HCT116 (cell line): ENCODE measurements around the gene ICAM2. TPM values are rescaled to one million over a fixed set of nuclear protein-coding genes. Genes with fewer than 3 reads are reported as not detected.

Source experiments
- ATAC-seq: fragments of 200-7000 bp; cut with Tn5 transposase; 2 replicates; pipeline ENCODE4 v1.9.1; 2020; ENCODE audit warnings: mild to moderate bottlenecking, moderate library complexity
- BruUV-seq: library from RNA; stranded (reverse); fragments of 400-500 nt; replicated peaks from 2 replicates; lab custom pipeline; 2021; lab: Mats Ljungman, UMichigan
- CTCF ChIA-PET: fragments of 300-600 bp; sonication (Branson Sonifier 250); formaldehyde crosslinking; loops from one replicate; lab custom pipeline; 2021; ENCODE audit warnings: antibody characterized with exemption; lab: Charles Lee
- POLR2A ChIA-PET: fragments of 300-600, 350-600 bp; sonication (Branson Sonifier 250); formaldehyde crosslinking; loops from one replicate; lab custom pipeline; 2021; ENCODE audit warnings: antibody characterized with exemption; lab: Charles Lee
- RAD21 ChIA-PET, 2 experiments: fragments of 300-600 bp; sonication (Branson Sonifier 250); formaldehyde crosslinking; loops; one replicate each; lab custom pipeline; 2023; ENCODE audit warnings: low total read pairs in 2 of 2; ENCODE audit not compliant: uncharacterized antibody in 2 of 2, unreplicated experiment in 2 of 2, low non-redundant PET in 1 of 2; lab: Charles Lee
- DNase-seq: peaks from one replicate; pipeline ENCODE4 v3.0.0-alpha.2; 2010; ENCODE audit warnings: low read depth, low spot score
- H2AFZ ChIP-seq: fragments of 200-600 bp; shearing (Covaris generic), sonication (generic); 2 replicates; pipeline ENCODE4 v1.6.1; 2017; ENCODE audit warnings: low read depth, mixed run types, mixed read lengths, antibody characterized with exemption, low read length; ENCODE audit not compliant: poor library complexity, severe bottlenecking
- H3K27ac ChIP-seq: 2 replicates; pipeline ENCODE4 v1.5.1; 2012; ENCODE audit warnings: low read depth, low read length
- H3K27me3 ChIP-seq: fragments of 200-600 bp; sonication (generic); 2 replicates; pipeline ENCODE4 v1.6.1; 2016; ENCODE audit warnings: mixed run types, low read length, mixed read lengths; ENCODE audit not compliant: insufficient read depth
- H3K36me3 ChIP-seq, 2 experiments: fragments of 200-500 bp in 1 of 2; fragments of 200-600 bp in 1 of 2; sonication (Bioruptor generic) in 1 of 2; sonication (generic) in 1 of 2; 2 replicates each; pipeline versions ENCODE4 v1.5.1 to v1.6.1; 2014 to 2016; ENCODE audit warnings: low read length in 2 of 2, inconsistent platforms in 1 of 2, mixed read lengths in 1 of 2, mixed run types in 1 of 2; ENCODE audit not compliant: insufficient read depth in 2 of 2, control insufficient read depth in 1 of 2
- H3K4me1 ChIP-seq, 2 experiments: fragments of 200-600 bp in 1 of 2; sonication (generic) in 1 of 2; 2 replicates each; pipeline versions ENCODE4 v1.5.1 to v1.6.1; 2012 to 2017; ENCODE audit warnings: low read length in 2 of 2, inconsistent platforms in 1 of 2, mild to moderate bottlenecking in 1 of 2, mixed read lengths in 1 of 2, mixed run types in 1 of 2, moderate library complexity in 1 of 2; ENCODE audit not compliant: insufficient read depth in 2 of 2, control insufficient read depth in 1 of 2
- H3K4me2 ChIP-seq: fragments of 200-600 bp; sonication (generic); 2 replicates; pipeline ENCODE4 v1.6.1; 2017; ENCODE audit warnings: mixed run types, low read length, mixed read lengths
- H3K4me3 ChIP-seq, 2 experiments: fragments of 200-600 bp in 1 of 2; sonication (generic) in 1 of 2; replicated peaks in 1 of 2; 2 replicates each; pipeline ENCODE4 v1.5.1; 2011 to 2016; ENCODE audit warnings: low read length in 2 of 2, control low read depth in 1 of 2, low read depth in 1 of 2, mild to moderate bottlenecking in 1 of 2, mixed read lengths in 1 of 2, mixed run types in 1 of 2
- H3K79me2 ChIP-seq: fragments of 200-600 bp; sonication (generic); 2 replicates; pipeline ENCODE4 v1.6.1; 2017; ENCODE audit warnings: mild to moderate bottlenecking, mixed run types, low read length, moderate library complexity, mixed read lengths; ENCODE audit not compliant: insufficient read depth
- H3K9ac ChIP-seq: fragments of 200-600 bp; sonication (generic); 2 replicates; pipeline ENCODE4 v1.6.1; 2016; ENCODE audit warnings: low read length, mixed read lengths
- H3K9me2 ChIP-seq: fragments of 200-600 bp; sonication (generic), shearing (Covaris generic); 2 replicates; pipeline ENCODE4 v1.6.1; 2017; ENCODE audit warnings: mixed run types, mild to moderate bottlenecking, moderate library complexity; ENCODE audit not compliant: insufficient read depth
- H3K9me3 ChIP-seq, 2 experiments: fragments of 200-500 bp in 1 of 2; fragments of 200-600 bp in 1 of 2; sonication (Bioruptor generic) in 1 of 2; sonication (generic) in 1 of 2; 2 replicates each; pipeline ENCODE4 v1.6.1; 2014 to 2017; ENCODE audit warnings: low read length in 2 of 2, mixed read lengths in 2 of 2, inconsistent platforms in 1 of 2, low read depth in 1 of 2, mild to moderate bottlenecking in 1 of 2, mixed run types in 1 of 2, moderate library complexity in 1 of 2; ENCODE audit not compliant: control insufficient read depth in 1 of 2, insufficient read depth in 1 of 2
- H4K20me1 ChIP-seq: fragments of 200-600 bp; sonication (generic), shearing (Covaris generic); 2 replicates; pipeline ENCODE4 v1.6.1; 2017; ENCODE audit warnings: mixed run types, mild to moderate bottlenecking, moderate library complexity; ENCODE audit not compliant: insufficient read depth
- ATF3 ChIP-seq: IDR thresholded peaks from 2 replicates; pipeline ENCODE4 v1.6.1; 2012
- CBX3 ChIP-seq: IDR thresholded peaks from 2 replicates; pipeline ENCODE4 v1.6.1; 2012; ENCODE audit warnings: low read depth
- CEBPB ChIP-seq: IDR thresholded peaks from 2 replicates; pipeline ENCODE4 v1.6.1; 2012; ENCODE audit warnings: low read depth
- CTCF ChIP-seq, 3 experiments: fragments of 200-600 bp in 1 of 3; sonication (generic) in 1 of 3; IDR thresholded peaks in 2 of 3; conservative IDR thresholded peaks in 1 of 3; 2 replicates each; pipeline ENCODE4 v1.5.1; 2012 to 2017; ENCODE audit warnings: low read depth in 2 of 3, low read length in 2 of 3, antibody characterized with exemption in 1 of 3, borderline replicate concordance in 1 of 3, control low read depth in 1 of 3, mild to moderate bottlenecking in 1 of 3, mixed read lengths in 1 of 3, mixed run types in 1 of 3, moderate library complexity in 1 of 3; ENCODE audit not compliant: insufficient read depth in 1 of 3
- EGR1 ChIP-seq: IDR thresholded peaks from 2 replicates; pipeline ENCODE4 v1.6.1; 2012; ENCODE audit warnings: low read depth
- EZH2 ChIP-seq: fragments of 200-600 bp; sonication (generic); IDR thresholded peaks from 2 replicates; pipeline ENCODE4 v1.6.1; 2017; ENCODE audit warnings: antibody characterized with exemption, mixed run types
- FOSL1 ChIP-seq: IDR thresholded peaks from 2 replicates; pipeline ENCODE4 v1.6.1; 2012; ENCODE audit warnings: low read depth
- JUND ChIP-seq: IDR thresholded peaks from 2 replicates; pipeline ENCODE4 v1.6.1; 2012
- MAX ChIP-seq: IDR thresholded peaks from 2 replicates; pipeline ENCODE4 v1.6.1; 2012
- POLR2AphosphoS5 ChIP-seq: IDR thresholded peaks from 2 replicates; pipeline ENCODE4 v1.6.1; 2011; ENCODE audit warnings: mild to moderate bottlenecking, low read depth, low read length, moderate library complexity
- RAD21 ChIP-seq: IDR thresholded peaks from 2 replicates; pipeline ENCODE4 v1.6.1; 2012; ENCODE audit warnings: low read depth, mild to moderate bottlenecking
- SIN3A ChIP-seq: IDR thresholded peaks from 2 replicates; pipeline ENCODE4 v1.6.1; 2012; ENCODE audit warnings: low read depth
- SP1 ChIP-seq: IDR thresholded peaks from 2 replicates; pipeline ENCODE4 v1.6.1; 2012; ENCODE audit warnings: low read depth
- SRF ChIP-seq: IDR thresholded peaks from 2 replicates; pipeline ENCODE4 v1.6.1; 2012; ENCODE audit warnings: low read depth
- TCF7L2 ChIP-seq: IDR thresholded peaks from 2 replicates; pipeline ENCODE4 v1.7.0; 2011; ENCODE audit warnings: borderline replicate concordance, inconsistent platforms; ENCODE audit not compliant: insufficient read depth, insufficient read length; ENCODE audit errors: extremely low read depth
- YY1 ChIP-seq: IDR thresholded peaks from 2 replicates; pipeline ENCODE4 v1.6.1; 2011; ENCODE audit warnings: low read length, low read depth, moderate library complexity, mild to moderate bottlenecking; ENCODE audit not compliant: insufficient replicate concordance; ENCODE audit errors: extremely low read depth
- ZNF274 ChIP-seq: fragments of 200-500 bp; sonication (Bioruptor generic); IDR thresholded peaks from 2 replicates; pipeline ENCODE4 v1.6.1; 2014; ENCODE audit warnings: mild to moderate bottlenecking, low read depth, low read length, inconsistent platforms
- intact Hi-C: fragments of 100-400 bp; cut with micrococcal nuclease; formaldehyde crosslinking; loops from 2 replicates; pipeline ENCODE4 v1.10.0; 2022
- total RNA-seq: library from RNA; stranded (reverse); gene quantifications from one replicate; pipeline ENCODE4 v1.2.1, GENCODE V29; 2021; ENCODE audit not compliant: unreplicated experiment

ICAM2 gene
- total RNA-seq, 1 experiment from 2014 or later = 0.61 TPM

- Histone ChIP-seq H2AFZ (no peak overlapping the region), H3K27ac (no peak overlapping the region), H3K36me3 (peaks cover 0 to 8% of the 10 kb centered on the region in 2 experiments; a peak in 2 of 4 replicates), H4K20me1 (no peaks in the 10 kb centered on the region), H3K9me3 (no peaks in the 10 kb centered on the region), H3K9ac (no peak overlapping the region), H3K79me2 (no peaks in the 10 kb centered on the region), H3K4me1 (peaks cover 0 to 6% of the 10 kb centered on the region in 2 experiments; a peak in 1 of 4 replicates), H3K27me3 (no peaks in the 10 kb centered on the region), H3K9me2 (no peaks in the 10 kb centered on the region), H3K4me3 (no peak overlapping the region), H3K4me2 (no peak overlapping the region)
- intact Hi-C loops = no loop called here
- CTCF ChIA-PET = no interaction called here
- TF ChIP-seq ATF3 (no peak), SRF (no peak), SIN3A (no peak), FOSL1 (no peak), CBX3 (no peak), MAX (no peak), YY1 (no peak)
- RAD21 ChIA-PET = no interaction called here
- no peak for ATAC-seq
- POLR2A ChIA-PET = no interaction called here
- DNase-seq = no peak
- no TSS peak for BruUV-seq
Observed at GRCh38 chr17:64040206-64040605, 19.8 kb upstream of the ICAM2 start.

GRCh38 chr17:64039106-64039400 is 18.6 kb upstream of the ICAM2 start:
- Histone ChIP-seq H3K79me2 (no peaks in the 10 kb centered on the region), H3K4me1 (peaks cover 0 to 6% of the 10 kb centered on the region in 2 experiments; a peak in 1 of 4 replicates), H3K9me2 (no peaks in the 10 kb centered on the region), H4K20me1 (no peaks in the 10 kb centered on the region), H3K4me2 (no peak overlapping the region), H3K4me3 (no peak overlapping the region), H3K9me3 (no peaks in the 10 kb centered on the region), H2AFZ (no peak overlapping the region), H3K9ac (no peak overlapping the region), H3K36me3 (0 out of 4 replicates have a peak, but pooled peaks cover 0 to 2% of the 10 kb centered on the region in 2 experiments), H3K27ac (no peak overlapping the region), H3K27me3 (no peaks in the 10 kb centered on the region)
- ATAC-seq = no peak
- POLR2A ChIA-PET = no interaction called here
- no TSS peak for BruUV-seq
- RAD21 ChIA-PET = no interaction called here
- intact Hi-C loops = no loop called here
- CTCF ChIA-PET = interaction anchor here (1.6 to 2.1 kb wide), 3 partner anchors 10 to 95 kb away, joined by 5 to 7 read pairs (median 7); no protein-coding TSS in a partner anchor
- TF ChIP-seq ZNF274 = no peak
- no peak for TF ChIP-seq SIN3A
- no peak for TF ChIP-seq ATF3
- no peak for TF ChIP-seq CEBPB
- TF ChIP-seq EZH2 = no peak
- TF ChIP-seq SRF = no peak
- no peak for TF ChIP-seq MAX
- no peak for TF ChIP-seq SP1
- TF ChIP-seq RAD21 = no peak
- TF ChIP-seq POLR2AphosphoS5 = no peak
- TF ChIP-seq YY1 = no peak
- TF ChIP-seq EGR1 = no peak
- TF ChIP-seq JUND = no peak
- no peak for TF ChIP-seq TCF7L2
- TF ChIP-seq CTCF (IDR thresholded peaks at IDR 0.05 in 2 of 3, conservative IDR thresholded peaks at IDR 0.05 in 1 of 3; ENCODE audit: borderline replicate concordance in 1 of 3, insufficient read depth in 1 of 3, low read depth in 2 of 3, low read length in 2 of 3) = no peak
- DNase-seq = no peak
